ENCODE data around the gene LUZP4. TPM values are rescaled to one million over a fixed set of nuclear protein-coding genes. Genes with fewer than 3 reads are reported as not detected.

The LUZP4 gene
- total RNA-seq, 1 experiment from 2014 or later, result not detected

DNA sequence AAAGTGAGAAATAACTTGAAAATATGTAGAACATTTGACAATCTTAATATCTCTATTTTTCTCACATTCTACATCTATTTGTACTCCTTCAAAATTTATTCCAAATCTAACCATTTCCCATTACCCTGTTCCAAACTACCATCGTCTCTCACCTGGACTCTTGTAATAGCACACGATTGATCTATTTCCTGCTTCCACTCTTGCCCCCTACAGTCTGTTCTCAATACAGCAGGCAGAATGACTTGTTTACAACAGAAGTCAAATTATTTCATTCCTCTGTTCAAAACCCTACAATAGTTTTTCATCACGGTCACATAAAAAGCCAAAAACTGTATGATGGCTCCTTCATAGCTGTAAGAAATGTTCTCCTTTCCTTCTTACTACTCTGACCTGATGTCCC, 21.1 kb upstream of the LUZP4 start:
- Histone ChIP-seq H3K79me2 (ENCODE audit: insufficient read depth, low read length) (no peaks in the 10 kb centered on the region), H3K36me3 (ENCODE audit: control insufficient read depth in 1 of 2, insufficient read depth in 2 of 2, low read length in 2 of 2) (no peaks in the 10 kb centered on the region), H3K4me3 (replicated peaks in 1 of 2; ENCODE audit: low read depth in 1 of 2, low read length in 2 of 2) (no peak overlapping the region), H2AFZ (ENCODE audit: low read depth, low read length, poor library complexity, severe bottlenecking) (peak overlapping the region; percentile 68), H3K9me2 (ENCODE audit: insufficient read depth) (no peaks in the 10 kb centered on the region), H3K4me1 (ENCODE audit: control insufficient read depth in 1 of 2, insufficient read depth in 2 of 2, low read length in 2 of 2) (no peaks in the 10 kb centered on the region), H3K9me3 (ENCODE audit: control insufficient read depth in 1 of 2, insufficient read depth in 1 of 2, low read depth in 1 of 2, low read length in 2 of 2) (no peaks in the 10 kb centered on the region), H4K20me1 (ENCODE audit: insufficient read depth) (no peaks in the 10 kb centered on the region), H3K4me2 (ENCODE audit: low read length) (no peak overlapping the region), H3K27ac (ENCODE audit: low read depth, low read length) (no peak overlapping the region), H3K9ac (ENCODE audit: low read length) (no peak overlapping the region), H3K27me3 (ENCODE audit: insufficient read depth, low read length) (no peaks in the 10 kb centered on the region)
- no TSS peak for BruUV-seq (replicated peaks)
- POLR2A ChIA-PET, result no interaction called here
- peak; percentile 13 for DNase-seq (ENCODE audit: low read depth, low spot score)
- ATAC-seq, result peak; percentile 67
- TF ChIP-seq ELF1 (IDR thresholded peaks at IDR 0.05; ENCODE audit: borderline replicate concordance, low read depth) (no peak), RAD21 (IDR thresholded peaks at IDR 0.05; ENCODE audit: low read depth) (peak; percentile 11; the same call in 1 of the 2 replicates)
- TF ChIP-seq, protein P1, sequence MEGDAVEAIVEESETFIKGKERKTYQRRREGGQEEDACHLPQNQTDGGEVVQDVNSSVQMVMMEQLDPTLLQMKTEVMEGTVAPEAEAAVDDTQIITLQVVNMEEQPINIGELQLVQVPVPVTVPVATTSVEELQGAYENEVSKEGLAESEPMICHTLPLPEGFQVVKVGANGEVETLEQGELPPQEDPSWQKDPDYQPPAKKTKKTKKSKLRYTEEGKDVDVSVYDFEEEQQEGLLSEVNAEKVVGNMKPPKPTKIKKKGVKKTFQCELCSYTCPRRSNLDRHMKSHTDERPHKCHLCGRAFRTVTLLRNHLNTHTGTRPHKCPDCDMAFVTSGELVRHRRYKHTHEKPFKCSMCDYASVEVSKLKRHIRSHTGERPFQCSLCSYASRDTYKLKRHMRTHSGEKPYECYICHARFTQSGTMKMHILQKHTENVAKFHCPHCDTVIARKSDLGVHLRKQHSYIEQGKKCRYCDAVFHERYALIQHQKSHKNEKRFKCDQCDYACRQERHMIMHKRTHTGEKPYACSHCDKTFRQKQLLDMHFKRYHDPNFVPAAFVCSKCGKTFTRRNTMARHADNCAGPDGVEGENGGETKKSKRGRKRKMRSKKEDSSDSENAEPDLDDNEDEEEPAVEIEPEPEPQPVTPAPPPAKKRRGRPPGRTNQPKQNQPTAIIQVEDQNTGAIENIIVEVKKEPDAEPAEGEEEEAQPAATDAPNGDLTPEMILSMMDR (IDR thresholded peaks at IDR 0.05 in 2 of 3, conservative IDR thresholded peaks at IDR 0.05 in 1 of 3; ENCODE audit: borderline replicate concordance in 1 of 3, insufficient read depth in 1 of 3, low read depth in 2 of 3, low read length in 2 of 3), result peak in 2 of 3 experiments; percentile 43 to 46; a peak in 4 of 6 replicates
- CTCF ChIA-PET, result no interaction called here
- RAD21 ChIA-PET (ENCODE audit: low non-redundant PET in 1 of 2, low total read pairs in 2 of 2, uncharacterized antibody in 2 of 2, unreplicated experiment in 2 of 2), result no interaction called here
- intact Hi-C loops (cut with micrococcal nuclease), result no loop called here

DNA sequence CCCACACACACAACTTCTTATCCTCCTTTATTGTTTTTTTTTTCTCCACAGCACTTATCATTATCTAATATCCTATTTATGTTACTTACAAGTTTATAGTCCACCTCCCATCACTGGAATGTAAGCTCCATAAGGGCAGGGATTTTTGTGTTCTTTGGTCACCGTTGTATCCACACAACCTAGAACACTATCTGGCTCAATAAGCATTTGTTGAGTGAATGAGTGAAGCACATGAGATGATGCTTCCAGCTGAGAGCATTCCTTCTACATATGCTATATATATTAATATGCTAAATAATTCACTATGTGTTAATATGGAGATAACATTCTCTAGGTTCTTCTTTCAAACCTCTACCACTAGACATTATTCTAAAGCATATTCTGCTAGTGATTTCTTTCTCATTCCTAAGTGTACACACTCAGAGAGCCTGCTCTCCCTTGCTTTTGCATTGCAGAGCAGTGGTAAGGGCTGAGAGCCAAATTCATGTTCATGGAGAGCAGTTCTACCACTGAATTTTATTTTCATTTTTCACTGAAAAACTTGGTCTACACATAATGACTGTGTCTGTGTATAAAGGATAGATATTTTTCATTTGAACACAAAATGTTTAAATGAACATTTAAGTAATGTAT, 20.3 kb upstream of the LUZP4 start:
- no peak overlapping the region for H3K4me2 ChIP-seq (ENCODE audit: low read length)
- no peaks in the 10 kb centered on the region for H3K9me3 ChIP-seq (ENCODE audit: control insufficient read depth in 1 of 2, insufficient read depth in 1 of 2, low read depth in 1 of 2, low read length in 2 of 2)
- no peak overlapping the region for H2AFZ ChIP-seq (ENCODE audit: low read depth, low read length, poor library complexity, severe bottlenecking)
- ATAC-seq (no peak), DNase-seq (ENCODE audit: low read depth, low spot score) (no peak)
- BruUV-seq (replicated peaks), result no TSS peak
- POLR2A ChIA-PET, result no interaction called here
- no peaks in the 10 kb centered on the region for H3K9me2 ChIP-seq (ENCODE audit: insufficient read depth)
- no peak overlapping the region for H3K9ac ChIP-seq (ENCODE audit: low read length)
- CTCF ChIA-PET, result no interaction called here
- H3K79me2 ChIP-seq (ENCODE audit: insufficient read depth, low read length), result no peaks in the 10 kb centered on the region
- H4K20me1 ChIP-seq (ENCODE audit: insufficient read depth), result no peaks in the 10 kb centered on the region
- H3K27ac ChIP-seq (ENCODE audit: low read depth, low read length), result no peak overlapping the region
- H3K4me1 ChIP-seq (ENCODE audit: control insufficient read depth in 1 of 2, insufficient read depth in 2 of 2, low read length in 2 of 2), result no peaks in the 10 kb centered on the region
- no peak overlapping the region for H3K4me3 ChIP-seq (replicated peaks in 1 of 2; ENCODE audit: low read depth in 1 of 2, low read length in 2 of 2)
- RAD21 ChIA-PET (ENCODE audit: low non-redundant PET in 1 of 2, low total read pairs in 2 of 2, uncharacterized antibody in 2 of 2, unreplicated experiment in 2 of 2), result no interaction called here
- H3K27me3 ChIP-seq (ENCODE audit: insufficient read depth, low read length), result no peaks in the 10 kb centered on the region
- H3K36me3 ChIP-seq (ENCODE audit: control insufficient read depth in 1 of 2, insufficient read depth in 2 of 2, low read length in 2 of 2), result no peaks in the 10 kb centered on the region
- intact Hi-C loops (cut with micrococcal nuclease), result no loop called here
- TF ChIP-seq SRF (IDR thresholded peaks at IDR 0.05; ENCODE audit: low read depth) (no peak), ZFX (IDR thresholded peaks at IDR 0.05) (no peak), ATF3 (IDR thresholded peaks at IDR 0.05) (no peak), EZH2 (IDR thresholded peaks at IDR 0.05) (no peak), ELF1 (IDR thresholded peaks at IDR 0.05; ENCODE audit: borderline replicate concordance, low read depth) (no peak), JUND (IDR thresholded peaks at IDR 0.05) (no peak), YY1 (IDR thresholded peaks at IDR 0.05; ENCODE audit: extremely low read depth, insufficient replicate concordance, low read depth, low read length) (no peak), POLR2AphosphoS5 (IDR thresholded peaks at IDR 0.05; ENCODE audit: low read depth, low read length) (no peak), CEBPB (IDR thresholded peaks at IDR 0.05; ENCODE audit: low read depth) (no peak), RAD21 (IDR thresholded peaks at IDR 0.05; ENCODE audit: low read depth) (no peak), FOSL1 (IDR thresholded peaks at IDR 0.05; ENCODE audit: low read depth) (no peak), EGR1 (IDR thresholded peaks at IDR 0.05; ENCODE audit: low read depth) (no peak), EZH2phosphoT487 (IDR thresholded peaks at IDR 0.05; ENCODE audit: borderline replicate concordance) (no peak), SP1 (IDR thresholded peaks at IDR 0.05; ENCODE audit: low read depth) (no peak), POLR2A (IDR thresholded peaks at IDR 0.05; ENCODE audit: borderline replicate concordance, extremely low read depth, insufficient read depth, insufficient read length) (no peak), SIN3A (IDR thresholded peaks at IDR 0.05; ENCODE audit: low read depth) (no peak)
- TF ChIP-seq, protein P2, sequence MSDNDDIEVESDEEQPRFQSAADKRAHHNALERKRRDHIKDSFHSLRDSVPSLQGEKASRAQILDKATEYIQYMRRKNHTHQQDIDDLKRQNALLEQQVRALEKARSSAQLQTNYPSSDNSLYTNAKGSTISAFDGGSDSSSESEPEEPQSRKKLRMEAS (IDR thresholded peaks at IDR 0.05), result no peak
- TF ChIP-seq, protein P1 (IDR thresholded peaks at IDR 0.05 in 2 of 3, conservative IDR thresholded peaks at IDR 0.05 in 1 of 3; ENCODE audit: borderline replicate concordance in 1 of 3, insufficient read depth in 1 of 3, low read depth in 2 of 3, low read length in 2 of 3), result no peak

All from HCT116 (cell line).